ENCODE measurements around the gene ASPSCR1.

Gene ASPSCR1

GRCh38 chr17:82058230-82058854 is 80.9 kb downstream of the ASPSCR1 start:
- no peak for DNase-seq

GRCh38 chr17:82058855-82059249 is 81.4 kb downstream of the ASPSCR1 start:
- DNase-seq: no peak

GRCh38 chr17:82059272-82060000 is 82.0 kb downstream of the ASPSCR1 start:
- DNase-seq: no peak

GRCh38 chr17:82060001-82060380 is 82.6 kb downstream of the ASPSCR1 start:
- no peak for DNase-seq

GRCh38 chr17:82060614-82061013 is 83.2 kb downstream of the ASPSCR1 start:
- DNase-seq: no peak

- no peak for DNase-seq
Measured at GRCh38 chr17:82061047-82061925, 83.9 kb downstream of the ASPSCR1 start.

GRCh38 chr17:82062076-82062983 is 84.9 kb downstream of the ASPSCR1 start:
- no peak for DNase-seq

GRCh38 chr17:82062984-82063368 is 85.5 kb downstream of the ASPSCR1 start:
- DNase-seq: no peak

- no peak for DNase-seq
Measured at GRCh38 chr17:82063424-82064415, 86.3 kb downstream of the ASPSCR1 start.

GRCh38 chr17:82064433-82065192 is 87.2 kb downstream of the ASPSCR1 start:
- no peak for DNase-seq

- no peak for DNase-seq
Measured at GRCh38 chr17:82065193-82065637, 87.8 kb downstream of the ASPSCR1 start.

GRCh38 chr17:82065638-82066303 is 88.3 kb downstream of the ASPSCR1 start, which contains the start of gene DUS1L:
Gene DUS1L, minus strand, starts transcription at chr17:82065804. Its CDS starts 745 bp downstream, at chr17:82065059.
- peak; percentile 21 for DNase-seq

Measured in MV-4-11 (cell line).